Measurements from ENCODE around the gene OLFM1.
"Not testable (repeated sequence)": the region's sequence is repeated elsewhere in the genome, so short reads cannot be mapped to it uniquely, and the experiment has no call there.

The OLFM1 gene

DNA sequence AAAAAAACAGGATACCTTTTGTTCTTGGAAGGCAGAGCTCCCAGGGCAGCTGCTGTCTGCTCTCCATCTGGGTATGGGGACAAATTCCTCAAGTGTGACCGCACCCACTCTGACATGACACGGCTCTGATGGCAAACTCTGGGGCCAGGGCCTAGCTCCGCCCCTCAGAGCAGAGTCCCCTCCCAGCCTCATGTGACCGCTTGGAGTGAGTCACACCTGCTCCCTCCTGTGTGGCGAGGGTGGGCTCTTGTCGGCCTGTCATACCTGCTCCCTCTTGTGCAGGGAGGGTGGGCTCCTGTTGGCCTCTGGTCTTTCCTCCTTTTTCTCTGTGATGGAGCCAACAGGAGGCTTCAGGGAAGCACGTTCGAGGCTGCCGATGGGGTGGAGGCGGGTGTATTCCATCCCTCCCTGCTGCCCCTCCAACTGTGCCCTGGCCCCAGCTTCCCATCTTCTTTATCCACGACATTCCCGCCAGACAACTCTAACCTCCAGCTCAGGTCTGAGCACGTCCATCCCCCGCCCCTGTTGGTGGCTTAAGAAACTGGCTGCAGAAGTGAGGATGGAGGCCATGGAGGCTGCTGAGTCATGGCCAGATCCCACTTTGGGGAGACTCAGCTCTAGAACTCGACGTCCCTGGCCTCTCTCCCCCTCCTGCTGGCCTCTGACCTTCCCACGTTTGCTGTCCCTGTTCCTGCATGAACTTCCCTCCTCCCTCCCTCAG is 65.3 kb downstream of the OLFM1 start:
- DNase-seq (ENCODE audit: low read depth in 2 of 2) = no peak

DNA sequence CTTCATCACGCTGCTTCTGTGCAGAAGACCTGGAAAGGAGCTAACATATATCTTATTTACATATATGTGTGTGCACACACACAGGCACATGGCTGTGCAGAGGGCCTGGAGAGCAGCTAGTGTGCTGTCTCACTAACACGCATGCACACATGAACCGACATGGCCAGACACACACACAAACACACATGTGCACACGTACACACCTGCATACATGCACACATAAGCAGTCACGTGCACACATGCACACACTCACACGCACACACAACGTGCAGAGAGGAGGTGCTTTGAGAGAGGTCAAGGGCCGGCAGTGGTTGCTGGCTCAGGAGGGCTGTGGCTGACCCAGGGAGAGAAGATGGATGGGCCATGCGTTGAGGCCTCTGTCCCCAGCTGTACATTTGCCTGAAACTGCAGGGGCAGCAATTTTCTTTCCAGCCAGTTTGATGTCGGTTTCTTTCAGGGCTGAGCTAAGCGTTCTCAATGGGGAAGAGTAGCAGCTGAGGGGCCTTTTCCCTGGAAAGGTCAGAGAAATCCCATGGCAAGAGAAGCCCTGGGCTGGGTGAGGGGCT is 66.7 kb downstream of the OLFM1 start:
- DNase-seq (ENCODE audit: low read depth in 2 of 2) = no peak

GRCh38 chr9:135155396-135155795 is 67.9 kb downstream of the OLFM1 start:
- no peak for DNase-seq (ENCODE audit: low read depth in 2 of 2)

DNA sequence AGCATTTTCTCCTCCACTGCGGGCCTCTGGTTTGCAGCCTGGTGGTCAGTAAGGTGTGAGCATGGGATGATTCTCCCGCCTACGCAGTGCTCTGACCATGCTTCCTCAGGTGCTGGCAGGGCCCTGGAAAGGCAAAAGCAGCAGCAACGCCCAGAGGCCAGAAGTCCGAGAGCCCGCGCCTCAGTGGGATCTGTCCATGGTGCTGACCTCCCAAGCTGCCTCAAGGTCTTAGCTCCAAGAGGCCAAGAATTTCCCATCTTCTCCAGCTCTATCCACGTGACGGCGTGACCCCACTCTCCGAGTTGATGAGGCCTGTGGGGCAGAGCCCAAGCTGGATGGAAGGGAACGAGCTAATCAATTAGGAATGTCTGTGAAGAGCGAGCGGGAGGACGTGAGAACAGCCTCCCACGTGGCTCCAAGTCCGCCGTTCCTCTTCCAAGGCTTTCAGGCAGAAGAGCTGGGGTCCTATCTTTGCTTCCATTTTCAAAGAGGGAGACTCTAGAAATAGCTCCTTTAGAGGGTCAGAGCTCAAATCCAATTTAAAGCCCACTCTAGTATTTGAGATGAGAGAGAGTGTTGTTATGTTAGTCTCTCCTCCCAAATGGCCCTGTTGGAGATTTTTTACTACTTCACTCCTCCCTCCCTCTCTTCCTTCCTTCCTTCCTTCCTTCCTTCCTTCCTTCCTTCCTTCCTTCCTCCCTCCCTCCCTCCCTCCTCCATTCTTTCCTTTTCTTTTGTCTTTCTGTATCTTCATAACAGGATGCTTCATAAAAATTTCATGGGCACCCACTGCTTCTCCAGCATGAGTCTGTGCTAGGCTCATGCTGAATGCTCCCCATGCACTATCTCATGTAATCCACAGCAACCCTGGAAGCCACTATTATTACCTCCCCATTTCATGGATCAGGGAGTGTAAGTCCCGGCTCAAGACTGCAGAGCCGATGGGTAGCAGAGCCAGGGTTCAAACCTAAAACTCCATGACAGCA is 69.3 kb downstream of the OLFM1 start:
- DNase-seq (ENCODE audit: low read depth in 2 of 2) = no peak

- DNase-seq (ENCODE audit: low read depth in 2 of 2) = no peak
These were observed 70.5 kb downstream of the OLFM1 start for GRCh38 chr9:135157856-135158563.

GRCh38 chr9:135158564-135158937 is 71.1 kb downstream of the OLFM1 start:
- DNase-seq (ENCODE audit: low read depth in 2 of 2) = no peak

DNA sequence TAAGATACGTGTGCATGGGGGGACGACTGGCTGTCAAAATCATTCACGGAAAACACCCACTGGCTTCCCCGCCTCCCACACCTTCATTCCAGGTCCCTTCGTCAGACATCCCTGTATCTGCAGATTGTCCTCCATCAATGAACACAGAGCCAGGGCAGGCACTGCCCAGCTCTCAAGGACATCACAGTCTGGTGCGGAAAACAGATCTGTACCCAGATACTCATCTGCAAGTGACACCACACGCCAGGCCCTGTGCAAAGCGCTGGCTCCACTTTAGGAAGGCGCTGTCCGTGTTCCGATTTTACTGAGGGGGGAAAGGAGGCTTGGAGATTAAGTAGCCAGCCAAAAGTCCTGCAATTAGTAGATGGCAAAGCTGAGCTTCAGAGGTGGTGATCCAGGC is 72.3 kb downstream of the OLFM1 start:
- DNase-seq (ENCODE audit: low read depth in 2 of 2) = no peak

GRCh38 chr9:135160862-135161261 is 73.4 kb downstream of the OLFM1 start:
- DNase-seq (ENCODE audit: low read depth in 2 of 2) = no peak

DNA sequence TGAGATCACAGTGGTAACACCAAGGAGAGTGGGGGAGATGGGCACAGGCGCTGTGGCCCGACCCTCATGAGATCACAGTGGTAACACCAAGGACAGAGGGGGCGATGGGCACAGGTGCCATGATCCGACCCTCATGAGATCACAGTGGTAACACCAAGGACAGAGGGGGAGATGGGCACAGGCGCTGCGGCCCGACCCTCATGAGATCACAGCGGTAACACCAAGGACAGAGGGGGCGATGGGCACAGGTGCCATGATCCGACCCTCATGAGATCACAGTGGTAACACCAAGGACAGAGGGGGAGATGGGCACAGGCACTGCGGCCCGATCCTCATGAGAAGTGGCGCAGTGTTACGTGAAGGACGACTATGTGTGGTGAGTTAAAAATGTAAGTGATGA is 75.1 kb downstream of the OLFM1 start:
- DNase-seq (ENCODE audit: low read depth in 2 of 2) = not testable (repeated sequence)

GRCh38 chr9:135163023-135163780 is 75.7 kb downstream of the OLFM1 start:
- DNase-seq (ENCODE audit: low read depth in 2 of 2) = no peak

DNA sequence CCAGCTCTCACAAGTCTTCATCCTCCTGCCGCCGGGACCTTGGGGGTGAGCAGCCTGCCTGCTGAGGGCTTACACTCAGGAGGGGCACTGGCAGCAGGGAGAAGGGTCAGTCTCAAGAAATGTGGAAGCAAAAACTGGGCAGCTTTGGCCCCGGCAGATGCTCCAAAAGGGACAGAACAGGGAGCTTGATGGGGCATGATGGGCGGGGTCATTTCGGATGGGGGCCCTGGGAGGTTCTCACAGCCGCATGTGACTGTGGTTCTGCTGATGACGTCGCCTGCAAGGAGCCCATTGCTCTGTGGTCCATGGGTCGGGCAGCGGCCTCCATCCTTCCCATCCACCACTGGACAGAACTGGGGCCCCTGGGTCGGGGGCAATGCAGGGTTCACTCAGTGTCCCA is 76.6 kb downstream of the OLFM1 start:
- no peak for DNase-seq (ENCODE audit: low read depth in 2 of 2)

- DNase-seq (ENCODE audit: low read depth in 2 of 2) = no peak
These were observed 77.7 kb downstream of the OLFM1 start for GRCh38 chr9:135165003-135165711.

GRCh38 chr9:135165756-135166519 is 78.5 kb downstream of the OLFM1 start:
- DNase-seq (ENCODE audit: low read depth in 2 of 2) = no peak

DNA sequence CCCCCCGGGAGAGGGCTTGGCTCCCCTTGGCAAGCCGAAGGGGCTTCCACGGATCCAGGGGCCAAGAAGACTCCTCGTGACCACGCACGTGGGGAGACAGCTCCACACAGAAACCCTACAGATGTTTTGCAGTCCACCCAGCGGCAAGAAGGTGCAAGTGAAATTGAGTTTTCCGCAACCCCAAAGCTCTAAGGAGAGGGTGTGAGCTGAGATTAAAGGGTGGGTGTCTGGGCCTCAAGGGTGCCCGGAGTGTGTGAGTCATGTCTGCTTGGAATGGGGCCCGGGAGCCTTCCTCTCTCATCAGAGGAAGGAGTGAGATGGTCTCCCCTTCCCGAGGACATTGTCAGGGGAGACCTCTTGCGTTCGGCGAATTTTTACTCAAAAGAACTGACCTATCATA is 79.1 kb downstream of the OLFM1 start:
- DNase-seq (ENCODE audit: low read depth in 2 of 2) = no peak

GRCh38 chr9:135167356-135167755 is 79.9 kb downstream of the OLFM1 start:
- DNase-seq (ENCODE audit: low read depth in 2 of 2) = no peak

DNA sequence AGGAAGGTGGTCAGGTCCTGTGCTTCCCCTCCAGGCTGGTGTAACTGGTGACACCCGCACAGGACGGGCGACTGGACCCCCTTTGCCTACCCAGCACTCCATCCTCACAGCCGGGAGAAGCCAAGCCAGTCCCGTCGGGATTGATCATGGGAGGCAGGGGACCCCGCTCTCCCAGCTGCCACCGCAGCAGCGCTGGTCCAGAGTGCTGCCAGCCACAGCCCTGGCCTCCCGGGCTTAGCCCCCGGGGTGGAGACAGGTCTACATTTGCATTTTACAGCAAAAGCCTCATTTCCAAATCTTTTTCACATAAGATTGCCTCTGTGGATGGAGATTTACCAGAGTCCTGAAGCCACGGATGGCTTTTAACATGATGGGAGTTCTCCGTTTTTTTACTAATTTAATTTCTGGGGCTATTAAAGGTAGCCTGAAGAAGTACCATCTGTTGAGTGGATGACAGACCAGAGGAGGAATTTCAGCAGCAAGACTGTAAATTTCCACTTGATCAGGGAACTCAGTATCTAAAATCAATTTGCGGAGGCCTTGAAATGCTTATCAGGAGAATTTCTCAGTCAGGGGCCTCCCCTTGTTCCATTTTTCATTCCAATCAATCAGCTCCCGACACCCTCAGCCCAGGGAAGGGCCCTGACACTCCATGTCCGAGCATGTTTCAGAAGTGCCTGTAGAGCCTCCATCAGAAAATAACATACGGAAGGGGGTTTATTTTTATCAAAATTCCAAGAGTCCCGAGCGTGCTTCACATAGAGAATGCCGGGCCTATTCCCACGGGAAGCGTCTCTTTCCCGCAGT is 80.6 kb downstream of the OLFM1 start:
- no peak for DNase-seq (ENCODE audit: low read depth in 2 of 2)

DNA sequence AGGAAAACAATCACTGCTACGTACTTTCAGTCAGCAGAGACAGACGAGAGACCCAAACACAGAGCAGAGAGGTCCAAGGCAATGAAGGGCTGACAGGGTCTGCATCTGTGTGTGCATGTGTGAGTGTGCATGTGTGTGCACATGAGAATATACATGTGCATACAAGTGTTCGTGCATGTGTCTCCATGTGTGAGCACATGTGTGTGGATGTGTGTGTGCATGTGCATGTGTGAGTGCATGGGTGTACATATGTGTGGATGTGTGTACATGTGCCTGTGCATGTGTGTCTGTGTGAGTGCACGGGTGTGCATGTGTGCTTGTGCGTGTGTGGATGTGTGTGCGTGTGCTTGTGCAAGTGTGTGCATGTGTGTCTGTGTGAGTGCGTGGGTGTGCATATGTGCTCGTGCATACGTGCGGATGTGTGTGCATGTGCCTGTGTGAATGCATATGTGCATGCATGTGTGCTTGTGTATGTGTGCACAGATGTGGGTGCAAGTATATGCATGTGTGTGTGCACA is 82.3 kb downstream of the OLFM1 start:
- no peak for DNase-seq (ENCODE audit: low read depth in 2 of 2)

- no peak for DNase-seq (ENCODE audit: low read depth in 2 of 2)
These were observed 83.1 kb downstream of the OLFM1 start for GRCh38 chr9:135170535-135170934.
